ENCODE measurements around the gene FUT2. TPM values are rescaled to one million over a fixed set of nuclear protein-coding genes. Genes with fewer than 3 reads are reported as not detected.

FUT2 gene
- total and polyA plus RNA-seq, 2 experiments from 2014 or later = 0.25 TPM; not detected in 1

DNA sequence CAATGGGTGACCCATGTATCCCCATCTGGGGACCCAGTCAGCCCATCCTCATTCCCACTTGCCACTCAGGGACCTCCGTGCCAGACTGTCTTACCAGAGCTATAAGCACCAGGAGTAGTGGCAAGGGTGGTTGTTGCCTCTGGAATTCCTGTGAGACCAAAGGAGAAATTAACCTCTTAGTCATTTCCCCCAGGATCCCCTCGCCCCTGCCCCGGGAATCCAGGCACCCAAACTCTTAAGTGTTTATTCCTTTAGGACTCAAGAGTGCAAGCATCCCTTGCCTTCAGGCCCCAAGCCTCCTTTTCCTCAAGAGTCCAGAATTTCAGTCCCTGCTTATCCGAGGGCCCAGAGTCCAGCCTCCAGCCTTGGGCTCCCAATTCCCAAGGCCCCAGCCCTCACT is 32.1 kb upstream of the FUT2 start:
- in situ Hi-C loops (cut with MboI) = no loop called here
- no peak for TF ChIP-seq EZH2 (IDR thresholded peaks at IDR 0.05; ENCODE audit: insufficient read depth, poor library complexity, severe bottlenecking)
- no peak for TF ChIP-seq EZH2phosphoT487 (IDR thresholded peaks at IDR 0.05; ENCODE audit: insufficient read depth, low read depth)
- Histone ChIP-seq H3K4me1 (ENCODE audit: insufficient read depth) (no peaks in the 10 kb centered on the region), H3K9me2 (ENCODE audit: insufficient read depth) (no peaks in the 10 kb centered on the region), H3K79me2 (ENCODE audit: insufficient read depth) (no peaks in the 10 kb centered on the region), H3K36me3 (ENCODE audit: low read depth) (no peaks in the 10 kb centered on the region), H3K27ac (no peak overlapping the region), H3F3A (ENCODE audit: insufficient read depth) (no peaks in the 10 kb centered on the region), H3K27me3 (replicated peaks; ENCODE audit: insufficient read depth) (no peaks in the 10 kb centered on the region), H3K9me3 (ENCODE audit: low read depth) (no peaks in the 10 kb centered on the region), H3K4me2 (ENCODE audit: unreplicated experiment) (no peak overlapping the region), H3K4me3 (no peak overlapping the region), H2AFZ (no peak overlapping the region), H4K20me1 (ENCODE audit: insufficient read depth) (no peaks in the 10 kb centered on the region), H3K9ac (no peak overlapping the region)
- whole genome bisulfite sequencing, 2 experiments (ENCODE audit: low coverage in 1 of 2, low lambda C conversion rate in 2 of 2, missing lambda C conversion rate in 2 of 2) = 58 to 65% methylated on average over 4 of the region's 4 CpGs
- no peak for DNase-seq

DNA sequence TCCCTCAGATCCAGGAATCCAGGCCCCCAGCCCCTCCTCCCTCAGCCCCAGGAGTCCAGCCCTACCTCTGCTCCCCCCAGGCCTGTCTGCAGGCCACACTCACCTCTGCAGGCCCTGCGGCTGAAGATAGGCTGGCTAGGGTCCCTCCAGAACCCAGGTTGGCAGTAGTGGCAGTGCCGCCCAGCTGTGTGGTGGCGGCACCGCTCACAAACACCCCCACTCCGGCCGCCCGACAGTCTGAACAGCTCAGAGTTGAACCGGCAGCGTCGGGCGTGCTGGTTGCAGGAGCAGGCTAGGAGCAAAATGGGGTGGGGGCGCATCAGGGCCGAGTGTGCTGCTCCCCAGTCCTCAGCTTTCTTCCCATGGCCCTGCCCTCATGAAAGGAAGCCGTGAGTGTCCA is 31.3 kb upstream of the FUT2 start:
- Histone ChIP-seq H3K9ac (no peak overlapping the region), H4K20me1 (ENCODE audit: insufficient read depth) (no peaks in the 10 kb centered on the region), H3K27me3 (replicated peaks; ENCODE audit: insufficient read depth) (no peaks in the 10 kb centered on the region), H3K4me2 (ENCODE audit: unreplicated experiment) (no peak overlapping the region), H2AFZ (no peak overlapping the region), H3K9me2 (ENCODE audit: insufficient read depth) (no peaks in the 10 kb centered on the region), H3K4me3 (no peak overlapping the region), H3K79me2 (ENCODE audit: insufficient read depth) (no peaks in the 10 kb centered on the region), H3K9me3 (ENCODE audit: low read depth) (no peaks in the 10 kb centered on the region), H3K27ac (no peak overlapping the region), H3K4me1 (ENCODE audit: insufficient read depth) (no peaks in the 10 kb centered on the region), H3K36me3 (ENCODE audit: low read depth) (no peaks in the 10 kb centered on the region), H3F3A (ENCODE audit: insufficient read depth) (no peaks in the 10 kb centered on the region)
- WGBS, 2 experiments (ENCODE audit: low coverage in 1 of 2, low lambda C conversion rate in 2 of 2, missing lambda C conversion rate in 2 of 2) = 78 to 84% methylated on average over 14 of the region's 14 CpGs
- DNase-seq = no peak
- in situ Hi-C loops (cut with MboI) = no loop called here
- no peak for TF ChIP-seq EZH2phosphoT487 (IDR thresholded peaks at IDR 0.05; ENCODE audit: insufficient read depth, low read depth)
- TF ChIP-seq EZH2 (IDR thresholded peaks at IDR 0.05; ENCODE audit: insufficient read depth, poor library complexity, severe bottlenecking) = no peak

DNA sequence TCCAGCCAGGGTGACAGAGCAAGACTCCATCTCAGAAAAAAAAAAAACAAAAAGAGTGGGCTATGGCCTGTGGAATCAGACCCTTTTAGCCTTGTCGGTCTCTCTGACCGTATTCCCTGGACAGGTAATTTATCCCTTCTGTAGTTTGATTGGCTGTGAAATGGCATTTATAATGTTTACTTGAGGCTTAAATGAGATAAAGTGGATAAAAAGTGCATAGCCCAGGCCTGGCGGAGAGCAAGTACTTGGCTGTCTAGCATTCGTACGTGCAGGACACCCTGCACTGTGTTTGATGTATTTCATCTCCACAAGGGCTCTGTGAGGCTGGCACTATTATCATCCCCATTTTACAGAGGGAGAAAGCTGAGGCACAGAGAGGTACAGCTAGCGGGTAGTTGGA is 30.0 kb upstream of the FUT2 start:
- Histone ChIP-seq H3K27me3 (replicated peaks; ENCODE audit: insufficient read depth) (no peaks in the 10 kb centered on the region), H4K20me1 (ENCODE audit: insufficient read depth) (no peaks in the 10 kb centered on the region), H3K27ac (no peak overlapping the region), H3K4me1 (ENCODE audit: insufficient read depth) (no peaks in the 10 kb centered on the region), H3K9me2 (ENCODE audit: insufficient read depth) (no peaks in the 10 kb centered on the region), H3K79me2 (ENCODE audit: insufficient read depth) (no peaks in the 10 kb centered on the region), H3K9me3 (ENCODE audit: low read depth) (no peaks in the 10 kb centered on the region), H3K9ac (no peak overlapping the region), H3F3A (ENCODE audit: insufficient read depth) (no peaks in the 10 kb centered on the region), H2AFZ (no peak overlapping the region), H3K4me2 (ENCODE audit: unreplicated experiment) (no peak overlapping the region), H3K36me3 (ENCODE audit: low read depth) (no peaks in the 10 kb centered on the region), H3K4me3 (no peak overlapping the region)
- DNase-seq = no peak
- TF ChIP-seq EZH2phosphoT487 (IDR thresholded peaks at IDR 0.05; ENCODE audit: insufficient read depth, low read depth) (no peak), EZH2 (IDR thresholded peaks at IDR 0.05; ENCODE audit: insufficient read depth, poor library complexity, severe bottlenecking) (no peak)
- in situ Hi-C loops (cut with MboI) = no loop called here
- WGBS, 2 experiments (ENCODE audit: low coverage in 1 of 2, low lambda C conversion rate in 2 of 2, missing lambda C conversion rate in 2 of 2) = 75 to 79% methylated on average over 6 of the region's 6 CpGs

DNA sequence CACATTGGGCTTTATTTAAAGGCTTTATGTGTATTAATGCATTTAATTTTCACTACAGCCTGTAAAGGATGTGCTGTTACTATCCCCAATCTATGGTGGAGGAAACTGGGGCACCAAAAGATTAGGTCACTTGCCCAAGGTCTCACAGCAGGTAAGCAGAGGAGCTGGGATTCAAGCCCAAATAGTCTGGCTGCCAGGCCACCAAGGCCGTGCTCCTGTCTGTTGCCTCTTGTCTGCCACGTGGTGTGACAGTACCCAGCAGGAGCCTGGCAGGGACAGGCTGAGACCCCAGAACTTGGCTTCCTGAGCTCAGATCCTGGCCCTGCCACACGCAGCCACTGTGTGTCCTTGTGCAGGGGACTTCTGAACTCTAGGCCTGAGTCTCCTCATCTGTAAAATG is 27.4 kb upstream of the FUT2 start:
- Histone ChIP-seq H3K36me3 (ENCODE audit: low read depth) (no peaks in the 10 kb centered on the region), H3K4me2 (ENCODE audit: unreplicated experiment) (no peak overlapping the region), H3K9me2 (ENCODE audit: insufficient read depth) (no peaks in the 10 kb centered on the region), H4K20me1 (ENCODE audit: insufficient read depth) (no peaks in the 10 kb centered on the region), H3K9ac (no peak overlapping the region), H3K27ac (no peak overlapping the region), H2AFZ (no peak overlapping the region), H3K4me3 (no peak overlapping the region), H3K4me1 (ENCODE audit: insufficient read depth) (no peaks in the 10 kb centered on the region), H3K79me2 (ENCODE audit: insufficient read depth) (no peaks in the 10 kb centered on the region), H3K9me3 (ENCODE audit: low read depth) (no peaks in the 10 kb centered on the region), H3K27me3 (replicated peaks; ENCODE audit: insufficient read depth) (no peaks in the 10 kb centered on the region), H3F3A (ENCODE audit: insufficient read depth) (no peaks in the 10 kb centered on the region)
- in situ Hi-C loops (cut with MboI) = no loop called here
- TF ChIP-seq EZH2 (IDR thresholded peaks at IDR 0.05; ENCODE audit: insufficient read depth, poor library complexity, severe bottlenecking) = no peak
- no peak for TF ChIP-seq EZH2phosphoT487 (IDR thresholded peaks at IDR 0.05; ENCODE audit: insufficient read depth, low read depth)
- WGBS, 2 experiments (ENCODE audit: low coverage in 1 of 2, low lambda C conversion rate in 2 of 2, missing lambda C conversion rate in 2 of 2) = 41 to 53% methylated on average over 2 to 3 of the region's 3 CpGs
- DNase-seq = no peak

DNA sequence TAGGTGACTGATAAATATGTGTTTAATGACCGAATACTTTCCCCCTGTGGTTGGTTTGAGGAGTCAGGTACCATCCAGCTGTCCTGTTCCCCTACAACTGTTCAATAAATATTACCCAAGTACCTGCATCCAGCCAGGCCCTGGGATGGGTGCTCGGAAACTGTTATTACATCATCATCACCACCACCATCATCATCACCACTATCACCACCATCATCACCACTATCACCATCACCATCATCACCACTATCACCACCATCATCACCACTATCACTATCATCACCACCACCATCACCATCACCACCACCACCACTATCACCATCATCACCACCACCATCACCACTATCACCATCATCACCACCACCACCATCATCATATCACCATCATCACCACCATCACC is 27.0 kb upstream of the FUT2 start:
- TF ChIP-seq EZH2phosphoT487 (IDR thresholded peaks at IDR 0.05; ENCODE audit: insufficient read depth, low read depth) (no peak), EZH2 (IDR thresholded peaks at IDR 0.05; ENCODE audit: insufficient read depth, poor library complexity, severe bottlenecking) (no peak)
- Histone ChIP-seq H3K27me3 (replicated peaks; ENCODE audit: insufficient read depth) (no peaks in the 10 kb centered on the region), H3K9me2 (ENCODE audit: insufficient read depth) (no peaks in the 10 kb centered on the region), H3K4me3 (no peak overlapping the region), H2AFZ (no peak overlapping the region), H3F3A (ENCODE audit: insufficient read depth) (no peaks in the 10 kb centered on the region), H3K27ac (no peak overlapping the region), H3K9me3 (ENCODE audit: low read depth) (no peaks in the 10 kb centered on the region), H3K4me1 (ENCODE audit: insufficient read depth) (no peaks in the 10 kb centered on the region), H3K36me3 (ENCODE audit: low read depth) (no peaks in the 10 kb centered on the region), H4K20me1 (ENCODE audit: insufficient read depth) (no peaks in the 10 kb centered on the region), H3K9ac (no peak overlapping the region), H3K4me2 (ENCODE audit: unreplicated experiment) (no peak overlapping the region), H3K79me2 (ENCODE audit: insufficient read depth) (no peaks in the 10 kb centered on the region)
- no peak for DNase-seq
- in situ Hi-C loops (cut with MboI) = no loop called here
- 88 to 94% methylated on average over 2 of the region's 2 CpGs for WGBS, 2 experiments (ENCODE audit: low coverage in 1 of 2, low lambda C conversion rate in 2 of 2, missing lambda C conversion rate in 2 of 2)
